ENCODE data around the gene TRAPPC8.
"Not testable (repeated sequence)": the region's sequence is repeated elsewhere in the genome, so short reads cannot be mapped to it uniquely, and the experiment has no call there.

Gene TRAPPC8

DNA sequence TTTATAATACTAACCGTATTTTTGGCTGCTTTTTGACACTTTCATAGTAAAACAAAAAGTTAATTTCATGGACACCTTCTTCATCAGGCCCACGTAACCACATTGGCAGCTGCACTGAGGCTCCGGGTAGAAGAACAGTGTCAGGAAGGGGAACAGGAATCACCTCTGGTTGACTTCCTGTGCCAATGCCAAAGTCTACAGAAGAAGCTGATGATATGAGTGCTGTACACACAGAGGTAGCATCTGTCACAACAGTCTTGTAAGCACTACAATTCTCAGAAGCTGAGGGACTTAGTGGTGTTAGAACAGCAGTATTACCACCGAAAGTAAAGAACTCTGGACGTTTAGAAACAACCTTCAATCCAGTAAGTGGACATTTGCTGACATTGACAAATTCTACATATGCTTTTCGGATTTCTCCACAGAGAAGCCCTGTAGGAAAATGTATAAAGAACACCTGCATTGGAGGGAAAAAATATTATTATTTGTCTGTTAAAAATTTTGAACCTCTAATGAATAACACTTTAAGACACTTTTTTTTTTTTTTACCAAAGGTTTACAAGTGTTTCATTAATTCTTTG is 85.3 kb downstream of the TRAPPC8 start:
- no peak for DNase-seq (ENCODE audit: low read depth)

GRCh38 chr18:31850844-31851243 is 92.1 kb downstream of the TRAPPC8 start:
- DNase-seq (ENCODE audit: low read depth) = no peak

DNA sequence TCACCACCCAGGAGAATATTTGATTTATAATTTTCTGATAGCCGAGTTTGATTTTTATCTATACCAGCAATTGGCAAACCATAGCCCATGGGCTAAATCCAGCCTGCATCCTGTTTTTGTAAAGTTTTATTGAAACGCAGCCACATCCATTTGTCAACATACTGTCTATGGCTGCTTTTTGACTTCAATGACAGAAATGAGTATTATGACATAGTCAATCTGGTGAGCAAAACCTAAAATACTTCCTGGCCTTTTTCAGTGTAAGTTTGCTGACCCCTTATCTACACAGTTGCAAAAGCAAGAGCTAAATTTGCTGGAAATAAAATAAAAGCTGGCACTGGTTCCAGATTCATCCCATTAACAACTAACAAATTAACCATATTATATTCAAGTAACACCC is 102.4 kb downstream of the TRAPPC8 start:
- no peak for DNase-seq (ENCODE audit: low read depth)

- DNase-seq (ENCODE audit: low read depth) = no peak
Measured at GRCh38 chr18:31837879-31838278, 105.0 kb downstream of the TRAPPC8 start.

DNA sequence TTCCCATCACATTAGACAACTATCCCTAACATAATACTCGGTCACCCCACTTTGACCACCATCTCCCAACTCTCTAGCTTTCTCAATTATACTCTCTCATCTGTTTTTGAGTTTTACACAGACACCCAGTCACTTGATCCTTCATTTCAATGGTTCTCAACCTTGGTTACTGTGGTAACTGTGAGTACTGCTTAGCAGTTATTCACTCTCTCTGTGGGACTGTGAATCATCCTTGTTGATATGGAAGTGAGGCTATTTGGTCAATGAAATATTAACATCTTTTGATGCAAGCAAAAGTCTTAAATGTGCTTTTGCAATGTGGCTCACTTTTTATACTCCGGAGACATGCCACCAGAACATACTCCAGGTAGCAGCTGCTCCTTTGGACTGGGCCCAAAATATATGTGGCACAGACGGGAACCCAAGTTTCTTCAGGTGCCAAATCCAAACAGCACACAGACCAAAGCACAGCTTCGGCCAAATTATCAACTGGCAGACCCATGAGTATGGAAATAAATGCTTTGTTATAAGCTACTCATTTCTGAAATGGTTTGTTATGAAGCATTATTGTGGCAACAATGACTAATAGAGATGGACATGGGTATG is 107.3 kb downstream of the TRAPPC8 start:
- DNase-seq (ENCODE audit: low read depth) = no peak

DNA sequence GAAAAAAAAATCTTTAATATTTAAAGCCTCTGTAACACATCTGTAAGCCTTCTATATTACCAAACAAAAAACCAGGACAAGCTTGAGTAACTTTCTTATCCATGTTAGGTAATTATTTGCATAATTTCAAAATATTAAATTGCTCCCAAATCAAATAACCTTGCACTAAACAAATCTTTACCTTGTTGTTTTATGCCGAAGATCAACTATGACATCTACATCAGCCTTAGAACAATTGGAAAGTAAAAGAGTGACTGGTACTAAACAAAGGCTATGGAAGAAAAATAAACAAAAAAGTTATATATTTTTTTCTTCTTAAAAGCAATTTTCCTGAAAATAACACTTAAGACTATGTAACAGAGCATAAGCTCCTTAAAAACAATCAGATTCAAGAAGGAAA is 111.0 kb downstream of the TRAPPC8 start:
- DNase-seq (ENCODE audit: low read depth) = no peak

DNA sequence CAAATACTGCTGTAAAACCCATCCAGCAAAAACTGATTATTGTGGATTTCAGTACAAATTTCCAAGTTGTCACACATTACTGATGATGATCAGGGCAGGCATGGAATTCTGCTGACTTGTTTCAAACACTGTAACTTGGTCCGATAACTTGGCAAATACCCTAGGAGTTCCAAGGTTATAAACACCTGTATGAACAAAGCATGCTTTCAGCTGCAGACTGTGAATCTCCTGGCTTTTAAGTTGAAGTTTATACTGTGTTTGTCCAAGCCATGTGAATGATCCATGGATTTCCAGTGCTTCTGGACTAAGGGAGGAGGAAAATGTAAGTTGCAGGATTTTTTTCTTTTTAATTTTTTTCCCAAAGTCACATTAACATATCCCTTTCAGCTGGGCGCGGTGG is 112.2 kb downstream of the TRAPPC8 start:
- DNase-seq (ENCODE audit: low read depth) = no peak

DNA sequence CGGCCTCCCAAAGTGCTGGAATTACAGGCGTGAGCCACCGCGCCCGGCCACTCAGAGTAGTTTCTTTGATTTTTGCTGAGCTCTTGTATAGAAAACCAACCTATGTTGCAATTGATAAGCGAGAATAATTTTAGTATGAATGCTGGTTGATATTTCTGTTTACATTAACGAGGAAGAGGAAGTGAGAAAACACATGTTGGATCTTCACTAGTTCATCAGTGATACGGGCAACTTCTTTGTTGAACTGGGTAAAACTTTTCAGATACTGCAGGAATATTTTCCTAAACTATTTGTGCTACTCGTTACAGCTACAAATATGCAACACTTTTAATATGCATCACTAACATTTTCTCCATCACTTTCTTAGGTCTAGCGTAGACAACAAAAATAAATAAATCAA is 114.3 kb downstream of the TRAPPC8 start:
- DNase-seq (ENCODE audit: low read depth) = no peak

DNA sequence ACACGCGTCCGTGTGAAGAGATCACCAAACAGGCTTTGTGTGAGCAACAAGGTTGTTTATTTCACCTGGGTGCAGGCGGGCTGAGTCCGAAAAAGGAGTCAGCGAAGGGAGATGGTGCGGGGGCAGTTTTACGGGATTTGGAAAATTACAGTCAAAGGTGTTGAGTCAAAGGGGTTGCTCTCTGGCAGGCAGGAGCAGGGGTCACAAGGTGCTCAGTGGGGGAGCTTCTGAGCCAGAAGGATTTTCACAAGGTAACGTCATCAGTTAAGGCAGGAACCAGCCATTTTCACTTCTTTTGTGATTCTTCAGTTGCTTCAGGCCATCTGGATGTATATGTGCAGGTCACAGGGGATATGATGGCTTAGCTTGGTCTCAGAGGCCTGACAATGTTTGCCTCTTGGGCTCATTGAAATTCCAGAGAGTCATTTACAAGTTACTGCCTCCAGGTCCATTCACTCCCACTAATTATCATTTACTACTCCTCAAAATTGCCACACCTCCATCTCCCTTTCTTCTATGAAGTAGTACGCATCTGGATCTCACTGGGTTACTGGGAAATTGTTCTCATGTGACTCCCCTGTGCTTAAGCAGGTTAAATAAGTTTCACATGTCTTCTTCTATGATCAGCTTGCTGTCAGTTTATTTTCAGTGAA is 116.1 kb downstream of the TRAPPC8 start:
- not testable (repeated sequence) for DNase-seq (ENCODE audit: low read depth)

GRCh38 chr18:31825772-31826171 is 117.2 kb downstream of the TRAPPC8 start:
- DNase-seq (ENCODE audit: low read depth) = no peak

- DNase-seq (ENCODE audit: low read depth) = no peak
Measured at GRCh38 chr18:31821545-31822171, 121.3 kb downstream of the TRAPPC8 start.

DNA sequence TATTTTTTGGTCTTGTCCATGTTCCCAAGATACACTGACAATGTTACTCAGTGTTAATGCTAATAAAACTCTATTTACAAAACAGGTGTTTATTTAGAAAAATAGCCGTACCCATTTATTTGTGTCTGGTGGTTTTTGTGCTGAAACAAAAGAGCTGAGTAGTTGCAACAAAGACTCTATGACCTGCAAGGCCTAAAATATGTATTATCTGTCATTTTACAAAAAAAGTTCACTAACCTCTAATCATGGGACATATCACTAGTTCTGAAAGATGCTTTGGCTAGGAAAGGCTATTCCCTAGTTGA is 123.1 kb downstream of the TRAPPC8 start:
- no peak for DNase-seq (ENCODE audit: low read depth)

DNA sequence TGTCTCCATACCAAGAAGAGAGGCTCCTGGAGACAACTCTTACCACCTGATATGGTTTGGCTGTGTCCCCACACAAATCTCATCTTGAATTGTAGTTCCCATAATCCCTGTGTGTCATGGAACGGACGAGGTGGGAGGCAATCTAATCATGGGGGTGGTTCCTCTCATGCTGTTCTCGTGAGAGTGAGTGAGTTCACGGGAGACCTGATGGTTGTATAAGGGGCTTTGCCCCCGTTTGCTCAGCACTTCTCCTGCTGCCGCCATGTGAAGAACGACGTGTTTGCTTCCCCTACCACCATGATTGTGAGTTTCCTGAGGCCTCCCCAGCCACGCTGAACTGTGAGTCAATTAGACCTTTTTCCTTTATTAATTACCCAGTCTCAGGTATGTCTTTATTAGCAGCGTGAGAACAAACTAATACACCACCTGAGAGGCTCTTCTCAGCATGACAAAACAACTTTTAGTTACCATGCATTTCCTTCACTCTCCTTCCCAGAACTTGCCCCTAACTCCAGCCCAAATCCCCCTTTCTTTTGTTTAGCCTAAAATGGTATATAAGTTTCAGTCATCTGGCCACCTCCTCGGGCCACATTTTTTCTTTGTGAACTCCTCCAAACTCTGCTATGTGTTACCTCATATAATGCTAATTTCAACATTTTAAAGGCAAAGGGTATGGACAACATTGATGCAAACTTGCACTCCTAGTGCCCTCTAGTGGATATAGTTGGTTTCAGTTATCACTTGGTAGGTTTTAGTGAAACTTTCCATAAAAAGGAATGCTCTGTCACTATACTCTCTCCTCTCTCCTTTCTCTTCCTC is 123.6 kb downstream of the TRAPPC8 start:
- no peak for DNase-seq (ENCODE audit: low read depth)

DNA sequence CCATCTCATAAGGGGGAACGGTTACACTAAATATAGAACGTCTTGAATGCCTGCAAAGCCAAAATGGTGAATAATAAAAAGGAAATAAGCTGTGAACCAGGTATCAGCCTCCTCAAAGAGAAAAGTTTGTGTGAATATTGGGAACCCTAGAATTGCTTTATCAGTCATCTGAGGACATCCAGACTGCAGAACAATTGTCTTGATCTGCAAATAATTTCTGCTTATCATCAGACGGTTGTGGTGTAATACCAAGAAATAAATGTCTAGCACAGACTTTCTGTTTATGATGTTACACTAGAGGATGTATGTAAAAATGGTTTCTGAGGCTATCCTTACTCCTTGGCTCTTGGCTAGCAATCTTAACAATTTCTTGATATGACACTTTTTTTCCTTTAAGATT is 128.8 kb downstream of the TRAPPC8 start:
- DNase-seq (ENCODE audit: low read depth) = no peak

GRCh38 chr18:31810336-31811130 is 132.4 kb downstream of the TRAPPC8 start:
- DNase-seq (ENCODE audit: low read depth) = not testable (repeated sequence)

DNA sequence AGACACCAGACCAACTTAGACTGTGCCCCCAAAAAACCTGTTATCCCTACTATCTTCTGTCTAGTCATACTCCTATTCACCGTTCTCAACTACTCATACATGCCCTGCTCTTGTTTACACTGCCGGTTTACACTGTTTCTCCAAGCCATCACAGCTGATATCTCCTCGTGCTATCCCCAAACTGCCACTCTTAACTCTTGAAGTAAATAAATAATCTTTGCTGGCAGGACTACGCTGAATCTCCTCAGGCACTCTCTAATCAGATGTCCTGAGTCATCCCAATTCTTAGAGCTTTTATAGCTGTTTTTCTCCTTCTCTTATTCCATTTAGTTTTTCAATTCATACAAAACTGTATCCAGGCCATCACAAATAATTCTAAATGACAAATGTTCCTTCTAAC is 133.9 kb downstream of the TRAPPC8 start:
- not testable (repeated sequence) for DNase-seq (ENCODE audit: low read depth)

DNA sequence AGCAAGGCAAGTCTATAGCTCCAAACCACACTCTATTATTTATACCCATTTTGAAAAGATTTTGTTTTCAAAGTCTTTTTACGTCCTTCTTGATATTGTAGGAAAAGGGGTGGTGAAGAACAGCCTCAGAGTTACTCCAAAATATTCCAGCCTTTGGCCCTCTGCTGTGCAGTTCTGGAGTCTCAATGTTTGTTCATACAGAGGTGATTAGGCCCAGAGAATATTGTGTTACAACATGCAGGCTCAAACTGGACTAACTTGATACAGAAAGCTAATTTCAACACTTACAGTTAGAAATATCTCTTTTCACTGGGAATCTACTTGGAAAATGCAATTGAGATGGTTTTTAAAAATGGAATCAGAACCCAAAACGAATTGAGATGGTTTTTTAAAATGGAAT is 141.8 kb downstream of the TRAPPC8 start:
- no peak for DNase-seq (ENCODE audit: low read depth)

- not testable (repeated sequence) for DNase-seq (ENCODE audit: low read depth)
Measured at GRCh38 chr18:31799257-31799656, 143.7 kb downstream of the TRAPPC8 start.

DNA sequence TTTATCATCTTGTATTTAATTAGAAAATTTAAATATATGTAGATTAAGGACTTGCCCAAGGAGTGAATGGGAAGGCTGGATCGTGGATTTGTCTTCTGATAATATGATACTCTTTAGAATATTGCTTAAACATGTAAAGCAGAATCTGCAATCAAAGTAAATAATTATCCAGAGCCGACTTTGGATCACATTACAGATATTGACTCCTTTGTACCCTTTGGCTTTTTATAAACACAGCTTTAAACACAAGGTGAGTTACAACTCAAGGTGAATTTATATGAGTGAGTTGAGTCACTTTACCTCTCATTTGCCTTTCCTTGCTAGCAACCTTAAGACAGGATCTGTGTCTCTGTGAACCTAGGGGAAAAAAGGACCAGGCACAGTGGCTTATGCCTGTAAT is 144.5 kb downstream of the TRAPPC8 start:
- DNase-seq (ENCODE audit: low read depth) = no peak

- no peak for DNase-seq (ENCODE audit: low read depth)
Measured at GRCh38 chr18:31795747-31796146, 147.2 kb downstream of the TRAPPC8 start.

GRCh38 chr18:31793531-31793930 is 149.4 kb downstream of the TRAPPC8 start:
- no peak for DNase-seq (ENCODE audit: low read depth)

DNA sequence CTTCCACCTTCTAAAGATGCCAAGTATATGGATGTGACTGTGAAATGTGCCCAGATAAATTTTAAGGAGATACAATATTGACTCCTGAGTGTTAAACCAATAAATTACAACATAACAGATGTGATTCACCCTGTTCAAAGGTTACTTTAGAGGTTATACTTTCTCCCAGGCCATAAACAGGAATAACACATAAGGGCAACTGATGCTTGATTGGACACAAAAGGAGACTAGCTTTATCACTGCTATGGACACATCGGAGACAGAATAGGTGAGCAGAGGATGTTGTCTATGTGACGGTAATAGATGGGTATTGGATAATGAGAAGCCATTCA is 150.4 kb downstream of the TRAPPC8 start:
- no peak for DNase-seq (ENCODE audit: low read depth)

Data from activated T-cell treated with anti-CD3 and anti-CD28 coated beads for 48 hours (primary cell).